GM18907 (cell line): Measurements from ENCODE around the gene ZNF23.

Source experiments
- ATAC-seq: cut with Tn5 transposase; IDR thresholded peaks from one replicate; pipeline ENCODE4 v1.9.1; 2021; ENCODE audit warnings: mild to moderate bottlenecking, moderate library complexity; ENCODE audit not compliant: unreplicated experiment

The ZNF23 gene

GRCh38 chr16:71428385-71428784 is 33.7 kb downstream of the ZNF23 start:
- ATAC-seq, result no peak

- ATAC-seq, result no peak
Measured at GRCh38 chr16:71426880-71427615, 35.0 kb downstream of the ZNF23 start.

GRCh38 chr16:71426069-71426879 is 35.8 kb downstream of the ZNF23 start:
- peak; percentile 50 for ATAC-seq

- ATAC-seq, result no peak
Measured at GRCh38 chr16:71425746-71426068, 36.3 kb downstream of the ZNF23 start.

GRCh38 chr16:71424626-71425025 is 37.4 kb downstream of the ZNF23 start:
- ATAC-seq, result no peak

- ATAC-seq, result no peak
Measured at GRCh38 chr16:71423865-71424264, 38.2 kb downstream of the ZNF23 start.

GRCh38 chr16:71423016-71423415 is 39.0 kb downstream of the ZNF23 start:
- ATAC-seq, result no peak

- no peak for ATAC-seq
Measured at GRCh38 chr16:71421911-71422310, 40.1 kb downstream of the ZNF23 start.

GRCh38 chr16:71414038-71414437 is 48.0 kb downstream of the ZNF23 start:
- ATAC-seq, result no peak

GRCh38 chr16:71413341-71413740 is 48.7 kb downstream of the ZNF23 start:
- ATAC-seq, result no peak

GRCh38 chr16:71412270-71413160 is 49.5 kb downstream of the ZNF23 start:
- no peak for ATAC-seq

- ATAC-seq, result no peak
Measured at GRCh38 chr16:71410146-71410545, 51.9 kb downstream of the ZNF23 start.

GRCh38 chr16:71409011-71409775 is 52.9 kb downstream of the ZNF23 start:
- no peak for ATAC-seq

- no peak for ATAC-seq
Measured at GRCh38 chr16:71408536-71408935, 53.5 kb downstream of the ZNF23 start.

GRCh38 chr16:71407731-71408130 is 54.3 kb downstream of the ZNF23 start:
- ATAC-seq, result no peak

- no peak for ATAC-seq
Measured at GRCh38 chr16:71406724-71407123, 55.3 kb downstream of the ZNF23 start.

- no peak for ATAC-seq
Measured at GRCh38 chr16:71406316-71406715, 55.7 kb downstream of the ZNF23 start.

- ATAC-seq, result no peak
Measured at GRCh38 chr16:71404364-71404763, 57.7 kb downstream of the ZNF23 start.

- no peak for ATAC-seq
Measured at GRCh38 chr16:71402674-71403073, 59.4 kb downstream of the ZNF23 start.

- no peak for ATAC-seq
Measured at GRCh38 chr16:71402007-71402406, 60.0 kb downstream of the ZNF23 start.
